ENCODE measurements around the gene CALCR.
"Not testable (repeated sequence)": the region's sequence is repeated elsewhere in the genome, so short reads cannot be mapped to it uniquely, and the experiment has no call there.

Gene CALCR

DNA sequence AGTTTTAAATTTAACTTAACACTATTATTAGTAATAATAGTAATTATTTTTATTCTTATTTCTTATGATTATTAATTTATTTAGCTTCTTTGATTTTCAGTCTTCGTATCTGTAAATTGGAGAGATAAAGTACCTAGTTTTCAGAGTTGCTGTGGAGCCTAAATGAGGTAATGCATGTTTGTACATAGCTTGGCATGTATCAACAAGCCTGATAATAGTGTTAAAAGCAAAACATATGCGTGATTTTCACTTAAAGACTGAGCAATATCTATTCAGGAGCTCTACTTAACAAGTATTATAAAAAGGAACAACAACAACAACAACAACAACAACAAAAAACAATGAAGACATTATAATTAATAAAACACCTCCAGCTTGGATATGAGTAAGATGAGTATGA, 12.4 kb downstream of the CALCR start:
- DNase-seq (ENCODE audit: low read depth in 2 of 2), result no peak

DNA sequence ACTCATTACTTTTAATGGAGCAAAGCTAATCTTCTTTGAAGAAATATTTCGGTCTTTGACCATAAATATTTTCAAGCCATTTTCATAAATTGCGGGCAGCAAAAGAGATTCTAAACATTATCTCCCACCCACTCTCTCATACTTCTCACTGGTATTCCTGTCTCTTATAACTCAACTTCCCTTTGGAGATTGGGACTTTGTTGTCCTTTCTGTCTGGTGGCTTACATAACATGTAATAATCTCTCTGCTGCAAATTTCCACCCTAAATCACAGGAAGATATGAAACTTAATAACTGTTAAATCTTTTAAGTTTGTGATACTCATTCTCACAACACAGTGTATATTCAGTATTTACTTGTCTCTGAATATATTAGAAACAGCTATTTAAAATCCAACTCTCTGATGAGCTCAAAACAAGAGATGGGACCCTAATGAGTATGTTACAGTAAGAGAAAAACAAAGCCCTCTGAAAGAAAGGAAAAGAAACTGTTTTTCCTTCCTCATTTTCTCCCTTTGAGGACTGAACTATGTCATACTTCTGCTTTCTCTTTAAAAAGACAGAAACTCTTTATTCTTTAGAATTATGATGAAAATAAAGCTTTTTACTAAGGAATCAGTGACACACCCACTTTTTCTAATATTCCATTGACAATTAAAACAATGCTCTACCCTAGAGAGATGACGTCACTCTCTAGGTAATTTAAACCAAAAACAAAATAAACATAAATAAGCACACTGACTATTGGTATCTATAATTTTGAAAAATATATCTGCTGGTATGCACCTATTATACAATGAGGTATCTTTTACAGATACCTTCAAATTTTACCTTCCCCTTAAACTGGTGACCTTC, 14.7 kb downstream of the CALCR start:
- no peak for DNase-seq (ENCODE audit: low read depth in 2 of 2)

DNA sequence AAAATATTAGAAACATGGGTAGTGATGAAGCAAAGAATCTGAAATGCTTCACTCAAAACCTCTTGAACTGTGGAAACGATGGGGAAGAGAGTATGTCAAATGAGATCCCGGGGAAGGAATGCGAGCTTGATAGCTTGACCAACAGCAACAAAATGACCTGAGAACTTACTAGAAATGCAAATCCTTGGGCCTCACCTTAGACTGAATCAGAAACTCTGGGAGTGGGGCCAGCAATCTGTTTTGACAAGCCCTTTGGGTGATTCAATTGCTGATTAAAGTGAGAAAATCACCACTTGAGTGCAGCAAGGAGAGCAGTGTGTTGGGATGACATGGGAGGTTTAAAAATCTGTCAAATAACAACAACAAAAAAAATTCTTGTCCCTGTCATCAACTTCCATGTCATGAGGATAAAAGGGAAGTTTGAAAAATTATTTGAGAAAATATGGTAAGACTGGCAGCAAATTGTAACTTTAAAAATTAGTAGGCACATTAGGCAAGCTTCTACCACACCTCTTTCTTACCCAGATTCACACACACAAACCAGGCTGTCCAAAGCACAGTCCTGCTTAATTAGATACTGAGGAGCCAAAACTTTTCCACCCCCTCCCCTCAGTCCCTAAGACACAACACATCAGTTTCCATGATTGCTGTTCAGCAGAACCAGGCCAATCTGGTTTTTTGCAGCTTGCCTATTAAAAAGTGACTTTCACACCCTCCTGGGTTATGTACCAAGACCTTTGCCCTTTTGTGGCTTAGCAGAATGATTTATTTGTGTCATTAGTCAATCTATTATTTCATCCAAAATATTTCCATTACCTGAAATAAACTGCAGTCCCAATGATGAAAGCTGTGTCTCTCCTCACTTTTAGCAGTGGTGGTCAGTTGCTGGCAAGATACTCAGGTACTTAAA, 15.6 kb downstream of the CALCR start:
- no peak for DNase-seq (ENCODE audit: low read depth in 2 of 2)

DNA sequence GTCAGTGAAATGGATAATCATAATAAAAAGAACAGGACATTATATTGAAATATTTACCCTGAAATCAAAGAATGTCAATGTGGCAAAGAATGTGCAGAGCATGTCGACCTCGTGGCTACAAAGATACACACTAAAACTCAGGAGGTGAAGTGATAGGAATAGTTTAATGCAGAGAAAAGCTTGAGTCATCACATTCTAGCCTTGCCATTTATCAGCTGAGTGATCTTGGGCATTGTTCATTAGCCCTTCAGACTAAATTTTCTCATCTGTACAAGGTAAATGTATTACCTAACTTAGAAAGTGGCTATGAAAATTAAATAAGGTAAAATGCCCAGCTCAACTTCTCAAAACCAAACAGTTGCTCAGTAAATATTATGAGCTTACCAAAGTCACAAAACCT, 22.6 kb downstream of the CALCR start:
- DNase-seq (ENCODE audit: low read depth in 2 of 2), result no peak

DNA sequence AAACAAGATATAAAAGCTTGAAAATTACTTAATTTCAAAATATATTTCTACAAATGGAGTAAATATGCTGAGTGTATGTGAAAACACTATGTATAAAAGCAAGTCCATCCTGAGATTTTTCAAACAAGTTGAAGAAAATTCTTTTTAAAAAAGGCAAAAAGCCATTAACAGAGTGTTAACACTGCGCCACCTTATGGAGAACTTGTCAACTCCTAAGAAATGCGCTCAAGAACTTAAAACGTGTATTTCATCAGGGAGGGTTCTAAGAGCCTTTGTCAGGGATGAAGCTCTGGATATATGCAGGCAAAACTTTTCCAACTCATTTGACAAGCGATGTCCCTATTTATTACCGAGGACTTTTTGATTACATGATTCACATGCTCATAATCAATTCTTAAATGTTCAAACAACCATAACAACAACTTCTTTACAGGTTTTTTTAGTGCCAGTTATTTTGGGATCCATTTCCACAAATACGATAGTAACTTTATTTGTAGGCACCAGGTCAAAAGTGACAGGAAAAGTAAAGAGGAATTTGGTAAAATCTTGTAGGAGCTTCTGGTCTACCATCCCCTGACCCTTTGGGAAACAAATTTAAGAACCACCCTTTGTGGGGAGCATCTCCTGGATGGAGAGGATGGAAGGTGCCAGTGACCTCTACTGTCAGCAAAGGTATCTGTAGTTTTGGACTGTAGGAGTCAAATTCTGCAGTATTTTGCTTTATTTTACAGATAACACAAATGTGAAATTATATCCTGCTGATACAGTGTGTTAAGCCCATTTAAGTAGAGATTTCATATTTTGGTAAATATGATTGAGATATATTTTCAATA, 23.2 kb downstream of the CALCR start:
- no peak for DNase-seq (ENCODE audit: low read depth in 2 of 2)

DNA sequence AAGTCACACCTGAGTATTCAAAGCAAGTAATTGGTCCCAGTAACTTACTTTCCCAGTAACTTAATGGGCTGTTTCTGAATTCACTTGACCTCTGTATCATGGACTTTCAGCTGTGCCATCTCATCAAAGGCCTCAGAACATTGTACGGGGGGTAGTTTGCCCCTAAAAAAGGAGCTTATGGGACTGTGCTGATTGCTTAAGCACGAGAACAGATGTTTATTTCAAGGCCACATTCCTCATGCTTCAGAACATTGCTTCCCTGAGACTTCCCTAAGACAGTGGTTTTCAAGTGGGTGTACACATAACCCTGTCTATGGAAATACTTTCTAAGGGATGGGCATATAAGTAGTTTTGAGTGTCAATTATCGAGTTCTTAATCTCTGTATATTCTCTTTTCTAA, 26.8 kb downstream of the CALCR start:
- DNase-seq (ENCODE audit: low read depth in 2 of 2), result no peak

DNA sequence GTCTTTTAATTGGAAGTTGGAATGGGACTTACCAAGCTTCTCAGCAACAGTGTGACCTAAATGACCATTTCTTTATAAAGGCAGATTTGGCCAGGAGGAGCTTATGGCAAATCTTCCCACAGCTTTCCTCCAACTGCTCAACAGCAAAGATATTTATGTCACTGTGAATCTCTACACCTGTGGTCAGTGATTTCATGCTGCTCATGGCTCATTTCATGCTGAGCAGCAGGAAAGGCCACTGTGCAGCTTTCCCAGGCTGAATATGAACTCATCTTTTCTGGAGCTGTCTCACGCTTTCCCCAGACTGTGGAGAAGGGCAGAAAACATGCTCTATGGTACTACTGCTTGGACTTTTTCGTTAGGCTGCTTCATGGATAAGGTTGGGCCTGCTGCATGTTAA, 29.8 kb downstream of the CALCR start:
- no peak for DNase-seq (ENCODE audit: low read depth in 2 of 2)

DNA sequence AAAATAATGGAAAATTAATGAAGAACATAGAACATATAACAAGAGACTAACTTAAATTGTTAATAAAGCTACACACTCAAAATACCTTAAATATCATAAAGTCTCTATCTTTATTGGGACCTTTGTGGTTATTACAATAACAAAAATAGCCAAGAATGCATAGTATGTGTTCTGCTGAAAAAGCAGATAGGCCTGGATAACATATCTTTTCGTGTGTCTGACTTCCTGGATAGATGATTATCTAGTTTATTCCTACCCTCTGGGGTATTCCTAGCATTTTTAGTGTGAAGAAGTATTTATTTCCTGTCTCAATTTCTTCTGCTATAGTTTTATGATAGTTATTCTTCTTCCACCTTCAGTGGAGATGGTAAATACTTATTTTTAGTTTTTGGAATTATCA, 36.5 kb downstream of the CALCR start:
- no peak for DNase-seq (ENCODE audit: low read depth in 2 of 2)

DNA sequence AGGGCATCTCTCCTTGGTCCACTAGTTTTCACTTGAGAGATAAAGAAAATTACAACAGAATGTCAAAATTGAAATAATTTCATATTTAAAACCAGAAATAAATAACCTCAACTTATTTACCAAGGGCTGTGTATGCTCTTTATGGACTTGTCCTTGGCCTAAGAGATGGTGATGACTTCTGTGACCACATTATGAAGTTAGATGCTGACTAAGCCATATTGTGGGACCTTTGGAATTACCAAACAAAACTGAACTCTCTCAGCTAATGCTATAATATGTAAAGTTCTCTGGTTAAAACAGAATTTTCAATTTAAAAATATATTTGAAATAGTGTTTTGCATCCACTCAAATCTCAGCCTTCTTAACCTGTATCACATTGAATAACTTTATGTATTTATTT, 38.9 kb downstream of the CALCR start:
- no peak for DNase-seq (ENCODE audit: low read depth in 2 of 2)

DNA sequence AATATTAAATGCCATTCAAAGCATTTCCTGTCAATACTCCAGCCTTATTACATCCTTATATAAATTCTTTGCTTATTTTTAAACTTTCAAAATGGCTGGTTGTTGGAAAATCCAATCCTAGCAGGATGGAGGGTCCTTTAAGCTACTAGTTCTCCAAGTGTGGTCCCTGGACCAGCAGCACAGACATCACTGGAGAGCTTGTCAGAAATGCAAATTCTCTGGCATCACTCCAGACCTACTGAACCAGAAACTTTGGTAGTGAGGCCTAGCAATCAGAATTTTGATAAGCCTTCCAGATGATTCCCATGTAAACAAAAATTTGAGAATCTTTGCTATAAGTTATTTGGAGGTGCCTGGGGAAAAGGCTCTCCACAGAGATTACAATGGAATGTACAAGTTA, 43.8 kb downstream of the CALCR start:
- no peak for DNase-seq (ENCODE audit: low read depth in 2 of 2)

DNA sequence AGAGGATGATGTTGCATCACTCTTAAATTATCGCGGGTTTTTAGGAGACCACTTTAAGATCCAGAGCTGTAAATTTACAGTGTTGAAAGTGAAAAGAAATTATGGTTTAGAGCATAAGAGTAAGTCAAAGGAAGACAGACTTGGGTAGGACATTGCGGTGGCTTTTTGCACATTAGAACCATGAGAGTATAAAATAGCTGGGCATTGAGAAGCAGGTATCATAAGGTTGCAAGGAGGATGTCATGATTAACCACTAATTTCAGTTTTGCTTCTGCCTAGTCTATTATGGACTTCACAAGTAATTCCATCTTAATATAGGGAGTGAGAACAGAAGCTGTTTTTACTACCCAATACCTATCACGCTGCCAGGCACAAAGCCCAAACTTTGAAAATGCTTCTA, 57.7 kb downstream of the CALCR start:
- DNase-seq (ENCODE audit: low read depth in 2 of 2), result no peak

DNA sequence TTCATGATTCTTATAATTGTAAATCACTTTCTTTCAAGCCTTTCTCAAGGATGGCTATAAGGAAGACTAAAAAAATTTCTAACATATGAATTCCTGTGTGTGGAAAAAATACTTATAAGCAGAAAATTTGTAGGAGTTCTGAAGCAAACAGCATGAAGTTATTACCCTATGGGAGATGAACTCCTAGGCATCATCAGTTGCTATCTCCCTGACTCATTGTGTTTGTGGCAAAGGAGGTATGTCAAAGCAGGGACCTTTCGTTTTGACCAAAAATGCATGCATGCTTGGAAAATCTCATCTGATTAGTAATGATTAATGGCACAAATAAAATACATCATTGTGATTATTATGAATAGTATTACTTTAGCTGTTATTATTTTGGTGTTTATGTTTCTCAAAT, 59.4 kb downstream of the CALCR start:
- DNase-seq (ENCODE audit: low read depth in 2 of 2), result no peak

DNA sequence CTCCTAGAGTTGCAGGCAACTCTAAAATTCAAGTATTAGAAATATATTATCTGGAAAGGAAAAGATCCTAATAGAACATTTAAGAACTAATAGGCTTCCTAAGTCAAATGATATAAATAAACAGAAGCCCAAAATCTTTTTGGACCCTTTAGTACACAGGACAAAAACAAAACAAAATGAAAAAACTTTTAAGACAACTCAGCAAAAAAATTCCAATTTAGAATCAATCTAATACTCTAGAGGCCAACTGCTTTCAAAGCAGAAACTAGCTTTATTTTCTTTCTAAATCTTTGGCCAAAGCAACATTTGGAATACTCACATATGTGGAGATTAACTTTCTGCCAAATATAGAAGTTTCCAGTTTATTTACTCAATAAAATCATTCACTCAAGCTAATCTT, 65.2 kb downstream of the CALCR start:
- no peak for DNase-seq (ENCODE audit: low read depth in 2 of 2)

DNA sequence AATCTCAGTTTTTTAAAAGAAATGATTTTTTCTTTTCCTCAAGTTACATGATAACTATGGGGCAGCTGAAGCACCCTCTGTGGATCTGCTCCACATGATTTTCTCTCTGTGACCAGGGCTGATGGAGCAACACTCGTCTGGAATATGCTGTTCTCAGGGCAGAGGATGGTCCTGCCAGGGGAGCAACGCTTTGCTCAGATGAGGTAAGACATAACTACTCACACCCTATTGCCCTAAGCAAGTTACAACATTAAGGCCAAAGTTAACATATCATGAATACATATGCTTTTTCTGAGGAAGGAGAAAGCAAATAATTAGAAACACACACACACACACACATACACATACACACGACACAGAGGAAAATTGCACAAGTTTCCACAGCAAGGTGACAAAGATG, 71.4 kb downstream of the CALCR start:
- no peak for DNase-seq (ENCODE audit: low read depth in 2 of 2)

DNA sequence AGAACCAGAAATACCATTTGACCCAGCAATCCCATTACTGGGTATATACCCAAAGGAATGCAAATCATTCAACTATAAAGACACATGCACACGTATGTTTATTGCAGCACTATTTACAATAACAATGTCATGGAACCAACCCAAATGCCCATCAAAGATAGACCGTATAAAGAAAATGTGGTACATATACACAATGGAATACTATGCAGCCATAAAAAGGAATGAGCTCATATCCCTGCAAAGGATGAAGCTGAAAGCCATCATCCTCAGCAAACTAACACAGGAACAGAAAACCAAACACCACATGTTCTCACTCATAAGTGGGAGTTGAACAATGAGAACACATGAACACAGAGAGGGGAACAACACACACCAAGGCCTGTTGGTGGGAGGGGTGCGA, 82.7 kb downstream of the CALCR start:
- not testable (repeated sequence) for DNase-seq (ENCODE audit: low read depth in 2 of 2)

DNA sequence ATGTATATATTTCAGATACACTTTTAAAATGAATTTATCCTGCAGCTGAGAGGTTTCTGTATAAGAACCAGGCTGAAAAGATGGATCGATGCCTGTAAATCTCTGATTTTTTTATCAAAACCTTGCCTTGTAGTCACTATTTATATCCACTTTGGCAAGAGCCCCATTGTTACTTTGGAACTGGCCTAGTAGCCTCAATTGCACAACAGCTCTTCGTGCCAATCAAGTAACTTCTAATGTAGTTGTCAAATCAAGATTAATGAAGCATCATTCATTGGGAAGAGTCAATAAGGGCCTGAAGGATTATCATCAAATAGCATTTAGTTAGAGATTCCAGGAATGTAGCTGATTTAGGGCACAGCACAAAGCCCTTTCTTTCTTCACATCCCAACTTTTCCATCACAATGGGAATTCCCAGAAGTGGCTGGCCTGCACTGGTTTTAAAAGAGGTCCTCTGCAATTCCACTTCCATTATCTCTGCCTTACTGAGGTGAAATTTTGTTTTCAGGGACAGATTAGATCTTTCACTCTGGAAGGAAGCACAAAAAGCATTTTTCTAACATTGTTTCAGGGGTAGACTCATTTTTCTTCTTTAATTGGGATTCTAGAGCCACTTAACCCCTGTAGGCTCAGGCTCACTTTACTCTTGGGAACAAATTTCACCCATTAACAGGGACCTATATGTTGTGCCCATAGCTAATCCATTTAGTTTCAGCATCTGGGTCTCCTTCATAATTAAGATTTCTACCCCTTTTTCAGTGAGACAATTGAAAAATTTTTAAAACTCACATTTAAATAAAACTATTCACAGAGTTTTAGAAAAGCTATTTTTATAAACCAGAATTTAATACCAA, 97.8 kb downstream of the CALCR start:
- no peak for DNase-seq (ENCODE audit: low read depth in 2 of 2)

DNA sequence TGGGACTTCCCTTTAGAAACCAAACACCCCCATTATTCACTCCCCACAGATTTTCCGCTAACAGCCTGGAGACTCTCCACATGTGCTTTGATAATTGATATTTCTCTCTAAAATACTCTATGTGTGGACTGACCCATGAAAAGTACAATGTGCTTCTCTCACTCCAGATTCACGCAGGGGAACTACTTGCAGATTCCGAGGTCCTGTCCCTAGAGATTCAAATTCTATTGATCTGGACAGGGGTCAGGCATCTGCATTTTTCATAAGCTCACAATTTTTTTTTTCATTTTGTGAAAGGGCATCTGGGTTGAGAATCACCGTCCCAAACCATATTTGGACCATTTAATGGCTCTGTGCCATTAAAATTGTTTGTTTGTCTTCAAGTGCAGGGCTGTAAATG, 98.7 kb downstream of the CALCR start:
- no peak for DNase-seq (ENCODE audit: low read depth in 2 of 2)

DNA sequence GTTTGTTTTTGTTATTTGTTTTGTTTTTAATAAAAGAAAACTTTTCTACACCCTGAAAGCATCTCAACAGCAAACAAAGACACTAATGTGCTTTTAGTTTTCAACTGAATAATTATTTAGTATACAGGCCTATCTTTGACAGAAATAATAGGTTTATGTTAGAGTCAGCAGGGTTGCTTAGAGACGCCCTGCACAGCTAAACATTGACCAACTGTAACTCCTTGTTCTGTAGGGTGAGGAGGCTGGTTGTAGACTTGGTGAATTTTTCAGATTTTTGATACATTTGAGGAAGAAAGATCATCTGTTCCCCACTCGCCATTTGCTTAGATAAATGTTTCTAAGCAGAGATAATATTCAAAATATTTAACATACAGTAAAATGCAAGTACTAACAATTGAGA, 103.1 kb downstream of the CALCR start:
- DNase-seq (ENCODE audit: low read depth in 2 of 2), result no peak

DNA sequence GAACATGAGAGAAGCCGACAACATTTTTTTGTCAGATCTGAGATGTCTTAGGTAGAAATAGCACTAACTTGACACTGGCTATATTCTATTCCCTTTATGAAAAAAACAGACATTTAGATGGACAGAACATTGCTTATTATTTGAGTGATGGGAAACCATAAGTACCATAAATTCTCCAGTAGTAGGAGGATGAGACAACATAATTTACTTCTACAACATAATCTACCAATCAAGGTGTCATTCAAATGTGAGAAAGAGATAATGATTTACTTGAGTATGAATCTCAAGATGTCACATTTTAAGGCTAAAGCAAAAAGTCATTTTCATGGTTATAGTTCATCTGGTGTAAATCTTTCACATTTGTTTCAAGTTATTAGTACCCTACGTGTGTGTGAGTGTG, 110.8 kb downstream of the CALCR start:
- DNase-seq (ENCODE audit: low read depth in 2 of 2), result no peak

DNA sequence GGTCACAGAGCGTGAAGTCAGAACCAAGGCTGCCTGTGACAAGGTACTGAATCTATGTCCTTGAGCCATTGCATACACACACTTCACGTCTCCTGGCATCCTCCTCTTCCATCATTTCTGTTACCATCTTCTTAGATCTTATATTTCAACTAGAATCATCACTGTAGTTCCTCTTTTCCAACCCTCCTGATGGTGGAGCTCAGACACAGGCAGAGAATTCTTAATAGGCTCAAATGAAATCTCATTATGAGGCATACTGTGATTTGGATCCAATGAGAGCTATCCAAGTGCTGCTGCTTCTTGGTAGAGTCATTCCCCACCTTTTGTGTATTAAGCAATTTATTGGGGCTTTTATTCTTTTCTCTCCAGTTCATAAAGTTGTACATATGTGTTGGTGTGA, 113.2 kb downstream of the CALCR start:
- no peak for DNase-seq (ENCODE audit: low read depth in 2 of 2)

DNA sequence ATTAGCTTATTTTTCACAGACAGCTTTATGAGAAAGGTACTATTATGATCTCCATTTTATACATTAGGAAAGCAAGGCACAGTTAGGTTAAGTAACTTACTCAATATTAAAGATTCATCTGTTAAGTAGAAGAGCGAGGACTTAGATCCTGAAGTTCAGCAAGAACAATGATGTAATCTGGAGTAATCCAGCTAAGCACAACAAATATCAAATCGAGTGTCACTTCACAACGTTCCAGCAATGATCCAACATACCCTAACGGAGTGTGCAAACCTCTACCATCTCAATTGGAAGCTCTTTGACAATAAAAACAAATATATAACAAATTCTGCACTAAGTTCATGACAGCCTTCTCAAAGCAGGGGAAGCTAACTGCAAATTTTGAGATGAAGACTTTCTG, 121.3 kb downstream of the CALCR start:
- DNase-seq (ENCODE audit: low read depth in 2 of 2), result no peak

Measured in stimulated activated CD4-positive, alpha-beta T cell treated with anti-CD3 and anti-CD28 coated beads, Interleukin-15, amount 100 ng/mL, for 48 hours (primary cell).